AG09309 (cell line): Measurements from ENCODE around the gene NPM1.

Experiments used
- DNase-seq: peaks from one replicate; pipeline ENCODE4 v3.0.0-alpha.2; 2010; ENCODE audit warnings: low read depth
- H3K4me3 ChIP-seq: 2 replicates; pipeline ENCODE4 v1.5.1; 2011; ENCODE audit warnings: mild to moderate bottlenecking, low read depth, low read length, moderate library complexity; ENCODE audit not compliant: control insufficient read depth
- TF ChIP-seq, protein P1 (sequence below): IDR thresholded peaks from 2 replicates; pipeline ENCODE4 v1.5.1; 2011; ENCODE audit warnings: mild to moderate bottlenecking, low read depth, low read length, inconsistent platforms; ENCODE audit not compliant: insufficient read depth, control insufficient read depth; ENCODE audit errors: missing control alignments

The NPM1 gene

GRCh38 chr5:171426266-171426665 is 38.6 kb downstream of the NPM1 start:
- no peak overlapping the region for H3K4me3 ChIP-seq
- TF ChIP-seq, protein P1, sequence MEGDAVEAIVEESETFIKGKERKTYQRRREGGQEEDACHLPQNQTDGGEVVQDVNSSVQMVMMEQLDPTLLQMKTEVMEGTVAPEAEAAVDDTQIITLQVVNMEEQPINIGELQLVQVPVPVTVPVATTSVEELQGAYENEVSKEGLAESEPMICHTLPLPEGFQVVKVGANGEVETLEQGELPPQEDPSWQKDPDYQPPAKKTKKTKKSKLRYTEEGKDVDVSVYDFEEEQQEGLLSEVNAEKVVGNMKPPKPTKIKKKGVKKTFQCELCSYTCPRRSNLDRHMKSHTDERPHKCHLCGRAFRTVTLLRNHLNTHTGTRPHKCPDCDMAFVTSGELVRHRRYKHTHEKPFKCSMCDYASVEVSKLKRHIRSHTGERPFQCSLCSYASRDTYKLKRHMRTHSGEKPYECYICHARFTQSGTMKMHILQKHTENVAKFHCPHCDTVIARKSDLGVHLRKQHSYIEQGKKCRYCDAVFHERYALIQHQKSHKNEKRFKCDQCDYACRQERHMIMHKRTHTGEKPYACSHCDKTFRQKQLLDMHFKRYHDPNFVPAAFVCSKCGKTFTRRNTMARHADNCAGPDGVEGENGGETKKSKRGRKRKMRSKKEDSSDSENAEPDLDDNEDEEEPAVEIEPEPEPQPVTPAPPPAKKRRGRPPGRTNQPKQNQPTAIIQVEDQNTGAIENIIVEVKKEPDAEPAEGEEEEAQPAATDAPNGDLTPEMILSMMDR: no peak
- DNase-seq: no peak

GRCh38 chr5:171426680-171427079 is 39.0 kb downstream of the NPM1 start:
- no peak overlapping the region for H3K4me3 ChIP-seq
- DNase-seq: no peak
- TF ChIP-seq, protein P1: no peak

GRCh38 chr5:171427318-171428167 is 39.9 kb downstream of the NPM1 start:
- DNase-seq: no peak
- no peak overlapping the region for H3K4me3 ChIP-seq
- TF ChIP-seq, protein P1: no peak

DNA sequence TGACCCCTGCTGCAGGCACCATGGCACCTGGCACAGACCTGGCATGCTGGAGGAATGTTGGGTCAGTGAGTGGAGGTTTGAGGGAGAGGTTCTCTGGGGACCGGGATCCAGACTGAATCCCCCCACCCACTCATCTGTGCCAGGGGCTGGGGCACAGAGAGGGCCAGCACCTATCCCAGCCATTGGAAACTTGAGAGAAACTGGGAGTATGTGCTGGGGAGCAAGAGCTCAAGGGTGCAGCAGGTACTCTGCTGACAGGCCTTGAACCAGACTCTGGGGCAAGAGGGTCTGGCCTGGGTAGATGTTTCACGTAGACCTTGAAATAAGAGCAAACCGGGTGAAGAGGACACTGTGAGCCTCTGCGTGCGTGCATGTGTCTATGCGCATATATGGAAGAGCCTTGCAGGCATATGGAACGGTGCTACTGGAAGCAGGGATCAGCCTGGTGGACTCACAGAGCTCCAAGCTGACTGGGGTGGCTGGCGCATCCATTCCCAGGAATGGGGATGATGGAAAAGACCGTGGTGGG is 40.6 kb downstream of the NPM1 start:
- H3K4me3 ChIP-seq: no peak overlapping the region
- TF ChIP-seq, protein P1: no peak
- DNase-seq: no peak

- no peak overlapping the region for H3K4me3 ChIP-seq
- DNase-seq: no peak
- TF ChIP-seq, protein P1: no peak
Measured at GRCh38 chr5:171428809-171429542, 41.3 kb downstream of the NPM1 start.

DNA sequence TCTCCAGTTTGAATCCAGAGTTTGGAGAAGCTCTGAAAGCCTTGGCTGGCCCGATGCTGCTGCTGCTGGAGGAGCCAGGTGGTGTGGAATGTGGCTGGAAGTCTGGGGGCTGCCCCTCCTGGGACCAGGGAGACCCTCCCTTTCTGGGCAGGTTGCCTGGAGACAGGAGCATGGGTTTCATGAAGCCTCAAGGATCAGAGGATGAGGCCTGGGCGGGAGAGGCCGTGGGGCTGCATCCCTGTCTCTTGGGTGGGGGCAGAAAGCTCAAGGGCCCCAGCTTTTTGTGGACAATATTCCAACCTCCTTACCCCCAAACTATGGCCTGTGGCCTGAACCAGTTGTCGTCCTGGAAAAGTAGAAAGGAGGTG is 41.9 kb downstream of the NPM1 start:
- no peak for DNase-seq
- H3K4me3 ChIP-seq: no peak overlapping the region
- TF ChIP-seq, protein P1: no peak
